H1 (cell line): ENCODE results near the gene GEMIN7. TPM values are rescaled to one million over a fixed set of nuclear protein-coding genes. Genes with fewer than 3 reads are reported as not detected.

Experiments
- CTCF ChIA-PET: fragments of 300-600 bp; sonication (Branson Sonifier 250); formaldehyde crosslinking; loops from one replicate; lab custom pipeline; 2021; ENCODE audit not compliant: partially characterized antibody; lab: Charles Lee
- POLR2A ChIA-PET: fragments of 300-600 bp; sonication (Branson Sonifier 250); formaldehyde crosslinking; loops from one replicate; lab custom pipeline; 2021; ENCODE audit warnings: inconsistent platforms; ENCODE audit not compliant: partially characterized antibody; lab: Charles Lee
- DNase-seq, 2 experiments: peaks; one replicate each; pipeline versions ENCODE4 v3.0.0 to v3.0.0-alpha.2; 2010 to 2022; ENCODE audit warnings: low spot score in 2 of 2, low read depth in 1 of 2, mixed read lengths in 1 of 2
- FAIRE-seq: peaks from 2 replicates; lab custom pipeline; 2011; peaks lifted over from hg19 to GRCh38; lab: Jason Lieb, UNC
- H2AFZ ChIP-seq: 2 replicates; pipeline ENCODE4 v1.8.1; 2012; ENCODE audit warnings: low read length, inconsistent platforms
- H2AK5ac ChIP-seq: 2 replicates; pipeline ENCODE4 v1.6.1; 2013; ENCODE audit warnings: low read depth, low read length
- H2BK120ac ChIP-seq: replicated peaks from 2 replicates; pipeline ENCODE3; 2013; ENCODE audit warnings: low read depth, low read length, inconsistent platforms
- H2BK12ac ChIP-seq: 2 replicates; pipeline ENCODE4 v1.6.1; 2013; ENCODE audit warnings: low read depth, low read length
- H2BK15ac ChIP-seq: 2 replicates; pipeline ENCODE4 v1.6.1; 2013; ENCODE audit warnings: low read length
- H2BK20ac ChIP-seq: 2 replicates; pipeline ENCODE4 v1.6.1; 2013; ENCODE audit warnings: low read length
- H2BK5ac ChIP-seq: 2 replicates; pipeline ENCODE4 v1.6.1; 2013; ENCODE audit warnings: low read depth, low read length
- H3K14ac ChIP-seq: 2 replicates; pipeline ENCODE4 v1.6.1; 2013; ENCODE audit warnings: inconsistent platforms; ENCODE audit not compliant: insufficient read length
- H3K18ac ChIP-seq: 2 replicates; pipeline ENCODE4 v1.6.1; 2013; ENCODE audit warnings: low read length; ENCODE audit errors: extremely low read depth
- H3K23ac ChIP-seq: 2 replicates; pipeline ENCODE4 v1.6.1; 2013; ENCODE audit warnings: inconsistent platforms; ENCODE audit not compliant: insufficient read length
- H3K23me2 ChIP-seq: 2 replicates; pipeline ENCODE4 v1.6.1; 2013; ENCODE audit warnings: low read depth, low read length
- H3K27ac ChIP-seq: 2 replicates; pipeline ENCODE4 v1.6.1; 2011; ENCODE audit warnings: low read depth, low read length, inconsistent platforms
- H3K27me3 ChIP-seq, 4 experiments: replicated peaks in 1 of 4; 1 replicate in 1 of 4; 2 replicates in 3 of 4; pipeline versions ENCODE4 v1.6.1 to v1.8.1; 2011 to 2013; ENCODE audit warnings: low read length in 3 of 4, mild to moderate bottlenecking in 3 of 4, inconsistent platforms in 2 of 4, mixed read lengths in 2 of 4, moderate library complexity in 1 of 4; ENCODE audit not compliant: control insufficient read depth in 3 of 4, insufficient read depth in 3 of 4; ENCODE audit errors: extremely low read depth in 1 of 4
- H3K36me3 ChIP-seq, 4 experiments: 2 replicates each; pipeline versions ENCODE4 v1.6.1 to v1.8.1; 2011 to 2013; ENCODE audit warnings: mild to moderate bottlenecking in 4 of 4, low read length in 3 of 4, moderate library complexity in 2 of 4, control low read depth in 1 of 4, inconsistent platforms in 1 of 4; ENCODE audit not compliant: insufficient read depth in 4 of 4, control insufficient read depth in 2 of 4
- H3K4ac ChIP-seq: replicated peaks from 2 replicates; pipeline ENCODE3; 2013; ENCODE audit warnings: low read length, low read depth, mixed read lengths, inconsistent platforms; ENCODE audit not compliant: insufficient read length
- H3K4me1 ChIP-seq, 4 experiments: replicated peaks in 1 of 4; 1 replicate in 1 of 4; 2 replicates in 3 of 4; pipeline versions ENCODE4 v1.6.1 to v1.8.1; 2011 to 2013; ENCODE audit warnings: low read length in 3 of 4, inconsistent platforms in 2 of 4, mixed read lengths in 1 of 4; ENCODE audit not compliant: insufficient read depth in 4 of 4, control insufficient read depth in 3 of 4
- H3K4me2 ChIP-seq, 2 experiments: 2 replicates each; pipeline versions ENCODE4 v1.6.1 to v1.8.1; 2011 to 2013; ENCODE audit warnings: low read depth in 2 of 2, low read length in 2 of 2, control low read depth in 1 of 2, inconsistent platforms in 1 of 2, mild to moderate bottlenecking in 1 of 2; ENCODE audit not compliant: insufficient read depth in 1 of 2
- H3K4me3 ChIP-seq, 4 experiments: fragments of 200-600, 300-600 bp in 1 of 4; sonication (generic), shearing (Covaris generic), sonication (Bioruptor Twin) in 1 of 4; 2 replicates each; pipeline versions ENCODE4 v1.5.1 to v1.8.1; 2011 to 2016; ENCODE audit warnings: low read length in 4 of 4, low read depth in 3 of 4, control low read depth in 2 of 4, inconsistent platforms in 2 of 4, mild to moderate bottlenecking in 2 of 4, mixed read lengths in 1 of 4, moderate library complexity in 1 of 4; ENCODE audit not compliant: insufficient read depth in 2 of 4; ENCODE audit errors: extremely low read depth in 1 of 4
- H3K56ac ChIP-seq: replicated peaks from 2 replicates; pipeline ENCODE3; 2013; ENCODE audit warnings: low read depth, mild to moderate bottlenecking, mixed read lengths, low read length, inconsistent platforms; ENCODE audit not compliant: insufficient read length
- H3K79me1 ChIP-seq: 2 replicates; pipeline ENCODE4 v1.6.1; 2013; ENCODE audit warnings: low read depth, low read length, control low read depth
- H3K79me2 ChIP-seq, 2 experiments: 2 replicates each; pipeline versions ENCODE4 v1.6.1 to v1.8.1; 2012 to 2013; ENCODE audit warnings: low read length in 2 of 2, mild to moderate bottlenecking in 2 of 2, inconsistent platforms in 1 of 2; ENCODE audit not compliant: insufficient read depth in 2 of 2, control insufficient read depth in 1 of 2
- H3K9ac ChIP-seq, 4 experiments: replicated peaks in 1 of 4; 1 replicate in 1 of 4; 2 replicates in 3 of 4; pipeline versions ENCODE4 v1.6.1 to v1.8.1; 2011 to 2013; ENCODE audit warnings: low read depth in 3 of 4, low read length in 3 of 4, control low read depth in 2 of 4, mild to moderate bottlenecking in 2 of 4, moderate library complexity in 2 of 4, inconsistent platforms in 1 of 4; ENCODE audit errors: extremely low read depth in 1 of 4
- H3K9me3 ChIP-seq, 2 experiments: 2 replicates each; pipeline versions ENCODE4 v1.6.1 to v1.8.1; 2012 to 2013; ENCODE audit warnings: mild to moderate bottlenecking in 2 of 2, moderate library complexity in 2 of 2, control low read depth in 1 of 2, inconsistent platforms in 1 of 2, low read depth in 1 of 2, low read length in 1 of 2, mixed read lengths in 1 of 2; ENCODE audit not compliant: insufficient read depth in 2 of 2
- H4K20me1 ChIP-seq, 2 experiments: replicated peaks in 1 of 2; 2 replicates each; pipeline versions ENCODE3 to v1.8.1; 2011 to 2013; ENCODE audit warnings: inconsistent platforms in 2 of 2, low read length in 2 of 2, mild to moderate bottlenecking in 1 of 2; ENCODE audit not compliant: insufficient read depth in 2 of 2, control insufficient read depth in 1 of 2
- H4K5ac ChIP-seq: 2 replicates; pipeline ENCODE4 v1.6.1; 2013; ENCODE audit warnings: low read length, low read depth, mixed read lengths, inconsistent platforms; ENCODE audit not compliant: insufficient read length
- H4K8ac ChIP-seq: 2 replicates; pipeline ENCODE4 v1.8.0; 2013; ENCODE audit warnings: mild to moderate bottlenecking, moderate library complexity, low read length, inconsistent platforms; ENCODE audit not compliant: insufficient read depth; ENCODE audit errors: extremely low read depth
- H4K91ac ChIP-seq: replicated peaks from 2 replicates; pipeline ENCODE3; 2013; ENCODE audit warnings: low read length, mixed read lengths, inconsistent platforms; ENCODE audit not compliant: insufficient read length
- NRF1 ChIP-seq: IDR thresholded peaks from 2 replicates; pipeline ENCODE4 v1.6.1; 2011; ENCODE audit warnings: mild to moderate bottlenecking, low read depth, low read length, improper control_type of control experiment
- SAP30 ChIP-seq: fragments of 300-600 bp; sonication (generic); IDR thresholded peaks from 2 replicates; pipeline ENCODE4 v1.7.1; 2012; ENCODE audit warnings: low read length, moderate library complexity, mild to moderate bottlenecking, inconsistent platforms; ENCODE audit not compliant: insufficient read depth, insufficient replicate concordance
- SP4 ChIP-seq: IDR thresholded peaks from 2 replicates; pipeline ENCODE4 v1.6.1; 2012; ENCODE audit warnings: low read length, inconsistent platforms
- WGBS, 2 experiments: shearing (Covaris generic) in 1 of 2; methylation state at CpG; one replicate each; pipeline versions ENCODE4 v1.1.6 to v1.1.7; 2013 to 2015; ENCODE audit warnings: low lambda C conversion rate in 2 of 2, mixed read lengths in 2 of 2, inconsistent platforms in 1 of 2, low coverage in 1 of 2, missing lambda C conversion rate in 1 of 2; ENCODE audit not compliant: insufficient replicate concordance in 2 of 2, insufficient coverage in 1 of 2, insufficient read length in 1 of 2; ENCODE audit errors: extremely low coverage in 1 of 2, missing lambda C conversion rate in 1 of 2; 5-methylcytosine and 5-hydroxymethylcytosine counted together
- polyA plus RNA-seq, 7 experiments: library from polyadenylated mRNA; depleted of rRNA in 3 of 7; stranded (reverse) in 5 of 7; unstranded in 2 of 7; fragments of >200 nt in 5 of 7; fragments of 200-250 nt in 2 of 7; gene quantifications; 1 replicate in 5 of 7; 2 replicates in 1 of 7; 4 replicates in 1 of 7; pipeline versions ENCODE4 v1.2.1 to v1.2.3, GENCODE V29; 2011 to 2013; ENCODE audit warnings: missing spikeins in 2 of 7, mixed read lengths in 2 of 7
- total RNA-seq: library from RNA; stranded (reverse); fragmentation: NEBNext Ultra II Directional; extraction: Animal tissue kit (Norgen Biotek cat#: 25700); gene quantifications from 2 replicates; pipeline ENCODE4 v1.2.1, GENCODE V29; 2021

Gene GEMIN7
- total and polyA plus RNA-seq, 2 of the 8 experiments (the other 6 are each of a cell fraction or from before 2014, with no cell fraction given) = 48.0 to 91.6 TPM

DNA sequence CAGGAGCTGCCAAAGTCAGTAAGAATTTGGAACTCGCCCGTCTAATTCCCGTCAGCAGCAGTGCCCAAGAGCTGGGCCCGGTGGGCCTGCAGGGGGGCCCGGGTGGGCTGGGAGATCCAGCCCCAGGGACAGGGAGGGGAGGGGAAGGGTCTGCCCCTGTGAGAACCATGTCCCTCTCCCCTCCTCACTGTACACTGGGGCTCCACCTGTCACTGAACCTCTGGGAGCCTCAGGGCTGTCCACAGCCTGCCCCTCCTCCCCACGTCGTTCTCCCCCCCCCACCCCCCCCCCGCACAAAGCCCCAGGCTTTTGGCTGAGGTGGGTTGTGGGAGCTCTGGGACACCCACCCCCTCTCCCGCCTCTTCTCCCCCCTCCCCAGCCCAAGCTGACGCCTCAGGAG, 11.0 kb upstream of the GEMIN7 start:
- Histone ChIP-seq H2BK20ac (no peak overlapping the region), H3K4me1 (no peaks in the 10 kb centered on the region), H3K4me3 (no peak overlapping the region), H3K79me1 (no peaks in the 10 kb centered on the region), H3K14ac (no peak overlapping the region), H4K20me1 (peaks cover 5 to 10% of the 10 kb centered on the region in 2 experiments), H3K27me3 (no peaks in the 10 kb centered on the region), H2AK5ac (no peak overlapping the region), H2BK5ac (no peak overlapping the region; the same call in 1 of the 2 replicates), H2BK120ac (no peak overlapping the region), H3K9ac (no peak overlapping the region), H3K27ac (no peak overlapping the region), H2AFZ (no peak overlapping the region), H3K23me2 (no peaks in the 10 kb centered on the region), H3K4me2 (no peak overlapping the region), H2BK15ac (no peak overlapping the region), H3K36me3 (peaks cover 5 to 53% (median 28%) of the 10 kb centered on the region in 4 experiments; a peak in 7 of 8 replicates), H4K91ac (no peak overlapping the region), H3K4ac (no peak overlapping the region), H3K9me3 (no peaks in the 10 kb centered on the region; a peak in 1 of 4 replicates), H3K23ac (no peak overlapping the region), H4K8ac (no peak overlapping the region), H3K79me2 (peaks cover 0 to 2% of the 10 kb centered on the region in 2 experiments; a peak in 1 of 4 replicates), H3K18ac (no peak overlapping the region), H4K5ac (no peak overlapping the region), H2BK12ac (no peak overlapping the region), H3K56ac (no peak overlapping the region)
- ChIA-PET POLR2A (interaction anchor here (0.8 to 6.9 kb wide), 6 partner anchors 9 to 85 kb away, joined by 3 to 61 read pairs (median 4); partner anchors contain the start of genes GEMIN7 and ZNF296), CTCF (interaction anchor here (0.8 to 1.5 kb wide), 4 partner anchors 8 to 78 kb away, joined by 3 to 5 read pairs (median 4); no protein-coding TSS in a partner anchor)
- no peak for DNase-seq
- 83% methylated on average over 2 of the region's 10 CpGs; no CpG with 5 or more reads in 1 of the 2 experiments for WGBS, 2 experiments
- no peak for FAIRE-seq
- TF ChIP-seq SAP30 (no peak), SP4 (no peak), NRF1 (no peak)
